Measurements from ENCODE around the gene ITPRID1.
"Not testable (repeated sequence)": the region's sequence is repeated elsewhere in the genome, so short reads cannot be mapped to it uniquely, and the experiment has no call there.

The ITPRID1 gene

GRCh38 chr7:31516680-31517502 is 3.0 kb downstream of the ITPRID1 start:
- DNase-seq (ENCODE audit: low spot score) = no peak

GRCh38 chr7:31517513-31517912 is 3.6 kb downstream of the ITPRID1 start:
- DNase-seq (ENCODE audit: low spot score) = no peak

- no peak for DNase-seq (ENCODE audit: low spot score)
Measured at GRCh38 chr7:31518766-31519165, 4.9 kb downstream of the ITPRID1 start.

- no peak for DNase-seq (ENCODE audit: low spot score)
Measured at GRCh38 chr7:31521336-31522010, 7.6 kb downstream of the ITPRID1 start.

GRCh38 chr7:31526864-31527263 is 13.0 kb downstream of the ITPRID1 start:
- no peak for DNase-seq (ENCODE audit: low spot score)

- no peak for DNase-seq (ENCODE audit: low spot score)
Measured at GRCh38 chr7:31529103-31529502, 15.2 kb downstream of the ITPRID1 start.

- not testable (repeated sequence) for DNase-seq (ENCODE audit: low spot score)
Measured at GRCh38 chr7:31540651-31541185, 26.8 kb downstream of the ITPRID1 start.

GRCh38 chr7:31545549-31545948 is 31.7 kb downstream of the ITPRID1 start:
- DNase-seq (ENCODE audit: low spot score) = no peak

- no peak for DNase-seq (ENCODE audit: low spot score)
Measured at GRCh38 chr7:31549611-31550010, 35.7 kb downstream of the ITPRID1 start.

- DNase-seq (ENCODE audit: low spot score) = peak; percentile 71
Measured at GRCh38 chr7:31550432-31550831, 36.5 kb downstream of the ITPRID1 start.

- DNase-seq (ENCODE audit: low spot score) = peak; percentile 5
Measured at GRCh38 chr7:31553661-31554081, 39.8 kb downstream of the ITPRID1 start.

- DNase-seq (ENCODE audit: low spot score) = no peak
Measured at GRCh38 chr7:31562002-31562401, 48.1 kb downstream of the ITPRID1 start.

GRCh38 chr7:31563522-31563921 is 49.6 kb downstream of the ITPRID1 start:
- no peak for DNase-seq (ENCODE audit: low spot score)

GRCh38 chr7:31563951-31564350 is 50.1 kb downstream of the ITPRID1 start:
- DNase-seq (ENCODE audit: low spot score) = no peak

- no peak for DNase-seq (ENCODE audit: low spot score)
Measured at GRCh38 chr7:31564661-31565060, 50.8 kb downstream of the ITPRID1 start.

- no peak for DNase-seq (ENCODE audit: low spot score)
Measured at GRCh38 chr7:31569528-31569927, 55.6 kb downstream of the ITPRID1 start.

GRCh38 chr7:31583526-31583925 is 69.6 kb downstream of the ITPRID1 start:
- no peak for DNase-seq (ENCODE audit: low spot score)

- DNase-seq (ENCODE audit: low spot score) = no peak
Measured at GRCh38 chr7:31583942-31584341, 70.1 kb downstream of the ITPRID1 start.

- DNase-seq (ENCODE audit: low spot score) = no peak
Measured at GRCh38 chr7:31595390-31595789, 81.5 kb downstream of the ITPRID1 start.

- no peak for DNase-seq (ENCODE audit: low spot score)
Measured at GRCh38 chr7:31602041-31602625, 88.2 kb downstream of the ITPRID1 start.

- DNase-seq (ENCODE audit: low spot score) = no peak
Measured at GRCh38 chr7:31603046-31603445, 89.2 kb downstream of the ITPRID1 start.

- no peak for DNase-seq (ENCODE audit: low spot score)
Measured at GRCh38 chr7:31613604-31614003, 99.7 kb downstream of the ITPRID1 start.

- no peak for DNase-seq (ENCODE audit: low spot score)
Measured at GRCh38 chr7:31633467-31633866, 119.6 kb downstream of the ITPRID1 start.
